HepG2 (cell line): Measurements from ENCODE around the gene LSMEM2. TPM values are rescaled to one million over a fixed set of nuclear protein-coding genes. Genes with fewer than 3 reads are reported as not detected.

ENCODE experiments used
- ATF1 ChIP-seq: IDR thresholded peaks from 2 replicates; pipeline ENCODE4 v1.6.1; 2016; ENCODE audit warnings: mild to moderate bottlenecking, control low read depth
- ATRX ChIP-seq: sonication (generic); formaldehyde crosslinking; IDR thresholded peaks from 2 replicates; pipeline ENCODE4 v1.4.0; 2020; ENCODE audit warnings: missing genetic modification reagents, borderline replicate concordance
- BCL6 ChIP-seq: IDR thresholded peaks from 2 replicates; pipeline ENCODE4 v1.6.1; 2016; ENCODE audit warnings: missing genetic modification reagents, missing compliant biosample characterization
- ETV6 ChIP-seq: sonication (generic); formaldehyde crosslinking; conservative IDR thresholded peaks from 2 replicates; pipeline ENCODE4 v1.4.0; 2020; ENCODE audit warnings: missing genetic modification reagents
- FOXM1 ChIP-seq: sonication (generic); formaldehyde crosslinking; IDR thresholded peaks from 2 replicates; pipeline ENCODE4 v1.5.0; 2020; ENCODE audit warnings: missing genetic modification reagents
- NR2F1 ChIP-seq, 2 experiments: fragments of 450-650 bp in 1 of 2; formaldehyde crosslinking in 1 of 2; IDR thresholded peaks; 2 replicates each; pipeline versions ENCODE4 v1.5.0 to v1.6.1; 2016 to 2020; ENCODE audit warnings: mild to moderate bottlenecking in 1 of 2, missing compliant biosample characterization in 1 of 2, missing genetic modification reagents in 1 of 2, moderate library complexity in 1 of 2
- PITX1 ChIP-seq: sonication (generic); formaldehyde crosslinking; IDR thresholded peaks from 2 replicates; pipeline ENCODE4 v1.5.1; 2020; ENCODE audit warnings: mild to moderate bottlenecking, missing genetic modification reagents
- RFX1 ChIP-seq: fragments of 450-650 bp; IDR thresholded peaks from 2 replicates; pipeline ENCODE4 v1.6.1; 2017
- SMAD1 ChIP-seq: sonication (generic); formaldehyde crosslinking; IDR thresholded peaks from 2 replicates; pipeline ENCODE4 v1.4.0; 2020; ENCODE audit warnings: missing genetic modification reagents, low read depth, mild to moderate bottlenecking, borderline replicate concordance
- SMAD3 ChIP-seq: sonication (generic); formaldehyde crosslinking; IDR thresholded peaks from 2 replicates; pipeline ENCODE4 v1.4.0; 2020; ENCODE audit warnings: missing genetic modification reagents
- ZFP1 ChIP-seq: IDR thresholded peaks from 2 replicates; pipeline ENCODE4 v1.6.1; 2016
- ZNF263 ChIP-seq: sonication (generic); formaldehyde crosslinking; IDR thresholded peaks from 2 replicates; pipeline ENCODE4 v1.4.0; 2020; ENCODE audit warnings: missing genetic modification reagents
- ZNF292 ChIP-seq: sonication (generic); formaldehyde crosslinking; IDR thresholded peaks from 2 replicates; pipeline ENCODE4 v1.8.1; 2022; ENCODE audit warnings: mild to moderate bottlenecking, low read depth, missing genetic modification reagents, borderline replicate concordance
- ZNF547 ChIP-seq: sonication (generic); formaldehyde crosslinking; IDR thresholded peaks from 2 replicates; pipeline ENCODE4 v1.5.1; 2020; ENCODE audit warnings: mild to moderate bottlenecking, missing genetic modification reagents
- ZNF746 ChIP-seq: sonication (generic); formaldehyde crosslinking; IDR thresholded peaks from 2 replicates; pipeline ENCODE4 v1.8.0; 2022; ENCODE audit warnings: mild to moderate bottlenecking, missing genetic modification reagents
- polyA plus RNA-seq, 8 experiments: library from polyadenylated mRNA; depleted of rRNA in 3 of 8; stranded (reverse) in 7 of 8; unstranded in 1 of 8; fragments of >200 nt; fragmentation: Illumina TruSeq in 4 of 8; extraction: Trizol in 4 of 8; gene quantifications; 2 replicates each; pipeline versions ENCODE4 v1.2.1 to v1.2.3, GENCODE V29; 2011 to 2016; ENCODE audit warnings: low read depth in 4 of 8, missing spikeins in 1 of 8, mixed read lengths in 1 of 8; ENCODE audit not compliant: insufficient read depth in 1 of 8
- total RNA-seq, 5 experiments: library from RNA; depleted of rRNA; stranded (reverse); fragments of >200 nt; fragmentation: Illumina TruSeq; extraction: Trizol; gene quantifications; 2 replicates each; pipeline ENCODE4 v1.2.3, GENCODE V29; 2016; ENCODE audit warnings: low read depth in 1 of 5
- TF ChIP-seq, protein P1 (sequence below): IDR thresholded peaks from 2 replicates; pipeline ENCODE4 v1.6.1; 2016; ENCODE audit warnings: low read depth, control low read depth
- TF ChIP-seq, protein P2 (sequence below): sonication (generic); formaldehyde crosslinking; IDR thresholded peaks from 2 replicates; pipeline ENCODE4 v1.4.0; 2020; ENCODE audit warnings: missing genetic modification reagents, borderline replicate concordance
- TF ChIP-seq, protein P3 (sequence below): sonication (generic); formaldehyde crosslinking; IDR thresholded peaks from 2 replicates; pipeline ENCODE4 v1.4.0; 2020; ENCODE audit warnings: missing genetic modification reagents, borderline replicate concordance
- TF ChIP-seq, protein P4 (sequence below): sonication (generic); formaldehyde crosslinking; IDR thresholded peaks from 2 replicates; pipeline ENCODE4 v1.5.1; 2020; ENCODE audit warnings: missing genetic modification reagents, mild to moderate bottlenecking, borderline replicate concordance
- TF ChIP-seq, protein P5 (sequence below): IDR thresholded peaks from 2 replicates; pipeline ENCODE4 v1.6.1; 2016; ENCODE audit warnings: missing biosample characterization, missing genetic modification reagents, low read depth

Gene LSMEM2
- total and polyA plus RNA-seq, 2 of the 13 experiments (the other 11 are each of a cell fraction or from before 2014, with no cell fraction given), result 0.07 to 0.41 TPM

DNA sequence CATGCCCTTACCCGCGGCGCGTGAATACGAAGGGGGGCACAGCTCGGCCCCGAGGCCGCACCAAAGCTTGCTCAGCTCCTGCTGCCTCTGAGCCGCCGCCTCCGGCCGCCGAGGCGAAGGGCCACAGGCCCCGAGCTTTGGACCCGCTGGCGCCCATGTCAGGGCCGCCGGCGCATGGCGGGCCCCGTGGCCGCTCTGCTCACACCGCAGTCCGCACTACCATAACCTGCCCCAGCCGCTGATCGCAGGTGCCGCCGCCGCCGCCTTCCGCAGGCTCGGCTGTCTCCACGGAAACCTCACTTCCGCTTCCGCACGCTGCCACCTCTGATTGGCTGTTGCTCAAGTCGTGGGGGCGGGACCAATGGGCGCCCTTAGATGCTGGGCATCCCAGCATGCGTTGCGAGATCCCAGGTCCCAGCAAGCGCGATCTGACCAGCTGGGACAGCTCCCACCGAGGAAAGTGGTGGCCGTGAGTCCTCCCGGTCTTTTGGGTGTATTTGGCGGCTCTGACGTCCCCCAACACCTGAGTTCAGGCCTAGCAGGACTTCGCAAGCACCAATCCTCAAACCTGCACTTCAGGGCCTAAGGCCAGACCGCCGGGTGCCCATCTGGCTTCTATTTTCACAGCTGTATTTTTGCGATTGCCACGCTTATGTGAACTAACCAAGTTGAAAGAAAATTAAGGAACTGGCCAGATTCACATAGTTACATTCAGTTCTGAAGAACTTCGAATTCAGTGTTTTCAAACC, 49.2 kb downstream of the LSMEM2 start, which contains the start of gene TUSC2 (continued):
- TF ChIP-seq FOXM1 (CRISPR knock-in tag), result no peak
- peak; percentile 10; the same call in 1 of the 2 replicates for TF ChIP-seq ETV6 (CRISPR knock-in tag)
- peak; percentile 45; the same call in 1 of the 2 replicates for TF ChIP-seq ZNF263 (CRISPR knock-in tag)
- 0 out of 2 replicates have a peak, but pooled peaks have one; percentile 47 for TF ChIP-seq ZFP1 (CRISPR knock-in tag)
- TF ChIP-seq ZNF292 (CRISPR knock-in tag), result no peak
- peak; percentile 81 for TF ChIP-seq SMAD3 (CRISPR knock-in tag)
- no peak for TF ChIP-seq NR2F1 (CRISPR knock-in tag; IDR thresholded peaks at IDR 0.05)
- TF ChIP-seq, protein P1, sequence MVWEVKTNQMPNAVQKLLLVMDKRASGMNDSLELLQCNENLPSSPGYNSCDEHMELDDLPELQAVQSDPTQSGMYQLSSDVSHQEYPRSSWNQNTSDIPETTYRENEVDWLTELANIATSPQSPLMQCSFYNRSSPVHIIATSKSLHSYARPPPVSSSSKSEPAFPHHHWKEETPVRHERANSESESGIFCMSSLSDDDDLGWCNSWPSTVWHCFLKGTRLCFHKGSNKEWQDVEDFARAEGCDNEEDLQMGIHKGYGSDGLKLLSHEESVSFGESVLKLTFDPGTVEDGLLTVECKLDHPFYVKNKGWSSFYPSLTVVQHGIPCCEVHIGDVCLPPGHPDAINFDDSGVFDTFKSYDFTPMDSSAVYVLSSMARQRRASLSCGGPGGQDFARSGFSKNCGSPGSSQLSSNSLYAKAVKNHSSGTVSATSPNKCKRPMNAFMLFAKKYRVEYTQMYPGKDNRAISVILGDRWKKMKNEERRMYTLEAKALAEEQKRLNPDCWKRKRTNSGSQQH (CRISPR knock-in tag), result no peak
- TF ChIP-seq BCL6 (CRISPR knock-in tag), result no peak
- no peak for TF ChIP-seq SMAD1 (CRISPR knock-in tag)
- TF ChIP-seq ZNF547 (CRISPR knock-in tag), result peak; percentile 31; the same call in 1 of the 2 replicates
- no peak; the same call in 1 of the 2 replicates for TF ChIP-seq RFX1
- TF ChIP-seq, protein P2, sequence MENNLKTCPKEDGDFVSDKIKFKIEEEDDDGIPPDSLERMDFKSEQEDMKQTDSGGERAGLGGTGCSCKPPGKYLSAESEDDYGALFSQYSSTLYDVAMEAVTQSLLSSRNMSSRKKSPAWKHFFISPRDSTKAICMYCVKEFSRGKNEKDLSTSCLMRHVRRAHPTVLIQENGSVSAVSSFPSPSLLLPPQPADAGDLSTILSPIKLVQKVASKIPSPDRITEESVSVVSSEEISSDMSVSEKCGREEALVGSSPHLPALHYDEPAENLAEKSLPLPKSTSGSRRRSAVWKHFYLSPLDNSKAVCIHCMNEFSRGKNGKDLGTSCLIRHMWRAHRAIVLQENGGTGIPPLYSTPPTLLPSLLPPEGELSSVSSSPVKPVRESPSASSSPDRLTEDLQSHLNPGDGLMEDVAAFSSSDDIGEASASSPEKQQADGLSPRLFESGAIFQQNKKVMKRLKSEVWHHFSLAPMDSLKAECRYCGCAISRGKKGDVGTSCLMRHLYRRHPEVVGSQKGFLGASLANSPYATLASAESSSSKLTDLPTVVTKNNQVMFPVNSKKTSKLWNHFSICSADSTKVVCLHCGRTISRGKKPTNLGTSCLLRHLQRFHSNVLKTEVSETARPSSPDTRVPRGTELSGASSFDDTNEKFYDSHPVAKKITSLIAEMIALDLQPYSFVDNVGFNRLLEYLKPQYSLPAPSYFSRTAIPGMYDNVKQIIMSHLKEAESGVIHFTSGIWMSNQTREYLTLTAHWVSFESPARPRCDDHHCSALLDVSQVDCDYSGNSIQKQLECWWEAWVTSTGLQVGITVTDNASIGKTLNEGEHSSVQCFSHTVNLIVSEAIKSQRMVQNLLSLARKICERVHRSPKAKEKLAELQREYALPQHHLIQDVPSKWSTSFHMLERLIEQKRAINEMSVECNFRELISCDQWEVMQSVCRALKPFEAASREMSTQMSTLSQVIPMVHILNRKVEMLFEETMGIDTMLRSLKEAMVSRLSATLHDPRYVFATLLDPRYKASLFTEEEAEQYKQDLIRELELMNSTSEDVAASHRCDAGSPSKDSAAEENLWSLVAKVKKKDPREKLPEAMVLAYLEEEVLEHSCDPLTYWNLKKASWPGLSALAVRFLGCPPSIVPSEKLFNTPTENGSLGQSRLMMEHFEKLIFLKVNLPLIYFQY, result no peak; the same call in 1 of the 2 replicates
- TF ChIP-seq ATRX, result no peak
- TF ChIP-seq PITX1 (CRISPR knock-in tag), result no peak
- TF ChIP-seq, protein P3, sequence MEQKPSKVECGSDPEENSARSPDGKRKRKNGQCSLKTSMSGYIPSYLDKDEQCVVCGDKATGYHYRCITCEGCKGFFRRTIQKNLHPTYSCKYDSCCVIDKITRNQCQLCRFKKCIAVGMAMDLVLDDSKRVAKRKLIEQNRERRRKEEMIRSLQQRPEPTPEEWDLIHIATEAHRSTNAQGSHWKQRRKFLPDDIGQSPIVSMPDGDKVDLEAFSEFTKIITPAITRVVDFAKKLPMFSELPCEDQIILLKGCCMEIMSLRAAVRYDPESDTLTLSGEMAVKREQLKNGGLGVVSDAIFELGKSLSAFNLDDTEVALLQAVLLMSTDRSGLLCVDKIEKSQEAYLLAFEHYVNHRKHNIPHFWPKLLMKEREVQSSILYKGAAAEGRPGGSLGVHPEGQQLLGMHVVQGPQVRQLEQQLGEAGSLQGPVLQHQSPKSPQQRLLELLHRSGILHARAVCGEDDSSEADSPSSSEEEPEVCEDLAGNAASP (CRISPR knock-in tag), result peak; percentile 45
- TF ChIP-seq ZNF746, result no peak
- TF ChIP-seq, protein P4, sequence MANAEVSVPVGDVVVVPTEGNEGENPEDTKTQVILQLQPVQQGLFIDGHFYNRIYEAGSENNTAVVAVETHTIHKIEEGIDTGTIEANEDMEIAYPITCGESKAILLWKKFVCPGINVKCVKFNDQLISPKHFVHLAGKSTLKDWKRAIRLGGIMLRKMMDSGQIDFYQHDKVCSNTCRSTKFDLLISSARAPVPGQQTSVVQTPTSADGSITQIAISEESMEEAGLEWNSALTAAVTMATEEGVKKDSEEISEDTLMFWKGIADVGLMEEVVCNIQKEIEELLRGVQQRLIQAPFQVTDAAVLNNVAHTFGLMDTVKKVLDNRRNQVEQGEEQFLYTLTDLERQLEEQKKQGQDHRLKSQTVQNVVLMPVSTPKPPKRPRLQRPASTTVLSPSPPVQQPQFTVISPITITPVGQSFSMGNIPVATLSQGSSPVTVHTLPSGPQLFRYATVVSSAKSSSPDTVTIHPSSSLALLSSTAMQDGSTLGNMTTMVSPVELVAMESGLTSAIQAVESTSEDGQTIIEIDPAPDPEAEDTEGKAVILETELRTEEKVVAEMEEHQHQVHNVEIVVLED (CRISPR knock-in tag), result peak; percentile 81; the same call in 1 of the 2 replicates
- 0 out of 2 replicates have a peak, but pooled peaks have one; percentile 53 for TF ChIP-seq ATF1
- TF ChIP-seq, protein P5, sequence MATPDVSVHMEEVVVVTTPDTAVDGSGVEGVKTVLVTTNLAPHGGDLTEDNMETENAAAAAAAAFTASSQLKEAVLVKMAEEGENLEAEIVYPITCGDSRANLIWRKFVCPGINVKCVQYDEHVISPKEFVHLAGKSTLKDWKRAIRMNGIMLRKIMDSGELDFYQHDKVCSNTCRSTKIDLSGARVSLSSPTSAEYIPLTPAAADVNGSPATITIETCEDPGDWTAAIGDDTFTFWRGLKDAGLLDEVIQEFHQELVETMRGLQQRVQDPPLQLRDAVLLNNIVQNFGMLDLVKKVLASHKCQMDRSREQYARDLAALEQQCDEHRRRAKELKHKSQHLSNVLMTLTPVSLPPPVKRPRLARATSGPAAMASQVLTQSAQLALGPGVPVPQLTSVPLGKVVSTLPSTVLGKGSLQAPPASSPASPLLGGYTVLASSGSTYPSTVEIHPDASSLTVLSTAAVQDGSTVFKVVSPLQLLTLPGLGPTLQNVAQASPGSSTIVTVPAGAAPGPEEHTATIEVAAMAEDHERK (CRISPR knock-in tag), result no peak
